ENCODE results near the gene PARD3B. TPM values are rescaled to one million over a fixed set of nuclear protein-coding genes. Genes with fewer than 3 reads are reported as not detected.
A peak's percentile ranks its signal among the peaks of the same experiment; 100 is the strongest.

PARD3B gene
- total RNA-seq, 2 experiments from 2014 or later = 0.11 to 0.88 TPM

GRCh38 chr2:205609113-205609512 is 1063.8 kb downstream of the PARD3B start:
- DNase-seq (no peak), ATAC-seq (no peak)
- H3K36me3 Mint-ChIP-seq (ENCODE audit: low read depth) = no peaks in the 10 kb centered on the region
- H3K27ac Mint-ChIP-seq = no peak overlapping the region
- TF ChIP-seq CTCF (IDR thresholded peaks at IDR 0.05) = no peak
- peaks cover 15% of the 10 kb centered on the region for H3K27me3 Mint-ChIP-seq
- no peak overlapping the region for H3K4me3 Mint-ChIP-seq
- H3K4me1 Mint-ChIP-seq (ENCODE audit: low read depth) = peaks cover 31% of the 10 kb centered on the region
- intact Hi-C loops (cut with micrococcal nuclease) = no loop called here
- ChIA-PET POLR2A (no interaction called here), CTCF (interaction anchor here (1.1 to 2.1 kb wide), 2 partner anchors 10 to 67 kb away, joined by 3 to 4 read pairs; no protein-coding TSS in a partner anchor)
- peaks cover 5% of the 10 kb centered on the region for H3K9me3 Mint-ChIP-seq

GRCh38 chr2:205610437-205610836 is 1065.2 kb downstream of the PARD3B start:
- DNase-seq (no peak), ATAC-seq (no peak)
- H3K27ac Mint-ChIP-seq = no peak overlapping the region
- no peak overlapping the region for H3K4me3 Mint-ChIP-seq
- H3K4me1 Mint-ChIP-seq (ENCODE audit: low read depth) = peaks cover 33% of the 10 kb centered on the region
- intact Hi-C loops (cut with micrococcal nuclease) = no loop called here
- POLR2A ChIA-PET = interaction anchor here (0.6 kb wide), 1 partner anchor 35 kb away, joined by 3 read pairs; no protein-coding TSS in a partner anchor
- CTCF ChIA-PET = no interaction called here
- H3K27me3 Mint-ChIP-seq = peaks cover 15% of the 10 kb centered on the region
- no peak for TF ChIP-seq CTCF (IDR thresholded peaks at IDR 0.05)
- H3K9me3 Mint-ChIP-seq = peaks cover 3% of the 10 kb centered on the region
- no peaks in the 10 kb centered on the region for H3K36me3 Mint-ChIP-seq (ENCODE audit: low read depth)

GRCh38 chr2:205612636-205613035 is 1067.4 kb downstream of the PARD3B start:
- ChIA-PET CTCF (interaction anchor here (1.1 kb wide), 1 partner anchor 46 kb away, joined by 3 read pairs; no protein-coding TSS in a partner anchor), POLR2A (interaction anchor here (1.5 kb wide), 1 partner anchor 25 kb away, joined by 4 read pairs; no protein-coding TSS in a partner anchor)
- Mint-ChIP-seq H3K27ac (peak overlapping the region; percentile 71), H3K36me3 (ENCODE audit: low read depth) (no peaks in the 10 kb centered on the region), H3K27me3 (peaks cover 15% of the 10 kb centered on the region), H3K9me3 (peaks cover 3% of the 10 kb centered on the region), H3K4me1 (ENCODE audit: low read depth) (peaks cover 33% of the 10 kb centered on the region), H3K4me3 (no peak overlapping the region)
- DNase-seq (peak; percentile 85), ATAC-seq (peak; percentile 90)
- intact Hi-C loops (cut with micrococcal nuclease) = loop anchor here (2.0 kb wide), 1 partner anchor 48 kb away; no protein-coding TSS in a partner anchor
- TF ChIP-seq CTCF (IDR thresholded peaks at IDR 0.05) = no peak

- Mint-ChIP-seq H3K36me3 (ENCODE audit: low read depth) (no peaks in the 10 kb centered on the region), H3K9me3 (peaks cover 3% of the 10 kb centered on the region), H3K4me1 (ENCODE audit: low read depth) (peaks cover 33% of the 10 kb centered on the region), H3K27me3 (peaks cover 9% of the 10 kb centered on the region), H3K4me3 (no peak overlapping the region), H3K27ac (no peak overlapping the region)
- POLR2A ChIA-PET = interaction anchor here (0.6 to 1.2 kb wide), 2 partner anchors 15 to 33 kb away, joined by 3 read pairs; no protein-coding TSS in a partner anchor
- peak; percentile 18 for ATAC-seq
- TF ChIP-seq CTCF (IDR thresholded peaks at IDR 0.05) = no peak
- intact Hi-C loops (cut with micrococcal nuclease) = loop anchor here (2.0 kb wide), 1 partner anchor 47 kb away; no protein-coding TSS in a partner anchor
- peak; percentile 20 for DNase-seq
- CTCF ChIA-PET = interaction anchor here (1.1 kb wide), 1 partner anchor 62 kb away, joined by 3 read pairs; no protein-coding TSS in a partner anchor
Observed at GRCh38 chr2:205613970-205614559, 1068.8 kb downstream of the PARD3B start.

GRCh38 chr2:205614965-205615364 is 1069.7 kb downstream of the PARD3B start:
- POLR2A ChIA-PET = no interaction called here

More at GRCh38 chr2:205614965-205615364, 1069.7 kb downstream of the PARD3B start:
- CTCF ChIA-PET = no interaction called here
- peaks cover 6% of the 10 kb centered on the region for H3K27me3 Mint-ChIP-seq
- peaks cover 34% of the 10 kb centered on the region for H3K4me1 Mint-ChIP-seq (ENCODE audit: low read depth)
- ATAC-seq = no peak
- no peaks in the 10 kb centered on the region for H3K36me3 Mint-ChIP-seq (ENCODE audit: low read depth)
- DNase-seq = no peak
- H3K4me3 Mint-ChIP-seq = no peak overlapping the region
- H3K9me3 Mint-ChIP-seq = peaks cover 3% of the 10 kb centered on the region
- no peak overlapping the region for H3K27ac Mint-ChIP-seq
- TF ChIP-seq CTCF (IDR thresholded peaks at IDR 0.05) = no peak
- intact Hi-C loops (cut with micrococcal nuclease) = no loop called here
